ENCODE results near the gene FAM131A. TPM values are rescaled to one million over a fixed set of nuclear protein-coding genes. Genes with fewer than 3 reads are reported as not detected.

The FAM131A gene
- total RNA-seq, 4 donors from 2014 or later: 53.9 to 71.4 (median 65.3) TPM

DNA sequence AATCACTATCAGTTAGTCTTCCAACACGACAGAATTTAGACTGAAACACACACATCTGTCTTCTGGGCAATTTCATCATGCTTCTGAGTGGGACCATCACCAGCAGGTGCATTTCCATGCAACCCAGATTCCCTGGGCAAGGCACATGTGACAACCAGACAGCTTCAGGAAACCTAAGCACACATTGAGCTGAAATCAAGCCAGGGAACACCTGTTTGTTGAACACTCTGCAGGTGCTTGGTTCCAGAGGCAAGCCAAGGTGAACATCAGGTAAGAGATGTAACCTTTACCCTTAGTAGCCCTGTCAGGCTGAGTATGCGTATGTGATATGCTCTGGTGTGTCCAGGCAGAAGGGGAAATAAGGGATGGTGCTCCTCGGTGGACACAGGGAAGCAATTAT lies 41.6 kb upstream of the FAM131A start:
- H3K4me3 ChIP-seq: no peak overlapping the region
- no peak for TF ChIP-seq POLR2A (IDR thresholded peaks at IDR 0.05)
- no peak for TF ChIP-seq EP300 (IDR thresholded peaks at IDR 0.05)
- no peak for TF ChIP-seq CTCF (IDR thresholded peaks at IDR 0.05)
- TF ChIP-seq POLR2AphosphoS5 (IDR thresholded peaks at IDR 0.05): no peak
- H3K27me3 ChIP-seq: peaks cover 21% of the 10 kb centered on the region
- H3K9me3 ChIP-seq: no peaks in the 10 kb centered on the region
- peaks cover 0 to 7% of the 10 kb centered on the region in 2 donors for H3K36me3 ChIP-seq
- peaks cover 0 to 19% (median 10%) of the 10 kb centered on the region in 3 donors for H3K4me1 ChIP-seq
- H3K27ac ChIP-seq: no peak overlapping the region
- ATAC-seq: no peak
- 55 to 60% methylated on average over 2 to 3 of the region's 3 CpGs for WGBS, 2 donors (ENCODE audit: low coverage in 1 of 2)

DNA sequence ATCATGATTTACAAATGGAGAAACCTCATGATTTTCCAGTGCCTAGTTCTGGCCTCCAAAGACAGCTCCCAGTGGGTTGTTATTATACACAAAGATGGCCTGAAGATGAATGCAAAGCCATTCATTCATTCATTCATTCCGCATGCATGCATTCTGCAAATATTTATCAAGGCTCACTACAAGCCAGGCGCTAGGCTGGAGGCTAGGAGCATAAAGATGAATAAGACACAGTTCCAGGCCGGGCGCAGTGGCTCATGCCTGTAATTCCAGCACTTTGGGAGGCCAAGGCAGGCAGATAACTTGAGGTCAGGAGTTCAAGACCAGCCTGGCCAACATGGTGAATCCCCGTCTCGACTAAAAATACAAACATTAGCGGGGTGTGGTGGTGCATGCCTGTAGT lies 40.8 kb upstream of the FAM131A start:
- TF ChIP-seq POLR2A (IDR thresholded peaks at IDR 0.05): no peak
- no peak for TF ChIP-seq CTCF (IDR thresholded peaks at IDR 0.05)
- no peak for TF ChIP-seq POLR2AphosphoS5 (IDR thresholded peaks at IDR 0.05)
- TF ChIP-seq EP300 (IDR thresholded peaks at IDR 0.05): no peak
- Histone ChIP-seq H3K27me3 (peaks cover 12% of the 10 kb centered on the region), H3K4me1 (peaks cover 0 to 27% (median 12%) of the 10 kb centered on the region in 3 donors), H3K36me3 (peaks cover 0 to 16% of the 10 kb centered on the region in 2 donors), H3K27ac (no peak overlapping the region), H3K4me3 (no peak overlapping the region), H3K9me3 (no peaks in the 10 kb centered on the region)
- ATAC-seq: no peak
- WGBS, 2 donors (ENCODE audit: low coverage in 1 of 2): 60 to 82% methylated on average over 1 to 6 of the region's 7 CpGs

DNA sequence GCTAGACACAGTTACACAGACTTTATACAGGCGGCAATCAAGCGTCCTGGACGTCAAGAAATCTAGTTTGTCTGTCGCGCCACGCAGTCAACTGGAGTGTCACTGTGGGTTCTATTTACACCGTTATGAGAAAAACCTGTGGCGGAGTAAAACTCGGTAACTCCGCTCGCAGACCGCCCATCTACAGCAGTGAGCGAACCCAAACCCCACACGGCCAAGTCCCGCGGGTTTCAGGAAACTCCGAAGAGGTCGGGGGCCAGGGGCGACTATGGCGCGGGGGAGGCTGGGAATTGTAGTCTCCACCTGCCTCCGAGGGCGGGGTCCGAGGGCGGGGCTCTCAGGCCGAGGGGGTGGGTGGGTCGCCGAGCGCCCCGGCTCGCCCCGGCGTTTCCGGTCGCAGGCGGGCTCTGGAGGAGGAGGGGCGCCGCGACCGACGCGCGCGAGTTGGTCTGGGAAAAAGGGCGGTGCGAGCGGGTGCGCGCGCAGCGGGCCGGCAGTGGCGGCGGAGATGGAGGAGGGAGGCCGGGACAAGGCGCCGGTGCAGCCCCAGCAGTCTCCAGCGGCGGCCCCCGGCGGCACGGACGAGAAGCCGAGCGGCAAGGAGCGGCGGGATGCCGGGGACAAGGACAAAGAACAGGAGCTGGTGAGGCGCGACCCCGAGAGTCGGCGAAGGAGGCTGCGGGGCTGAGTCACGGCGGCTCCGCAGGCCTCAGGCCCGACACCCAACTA lies 38.5 kb upstream of the FAM131A start, which contains the start of gene PSMD2:
Gene PSMD2 (plus strand): TSS at position 483 of the 729 bp plus-strand sequence. CDS start 26 bp downstream, at position 509.
- no peaks in the 10 kb centered on the region for H3K9me3 ChIP-seq
- H3K27me3 ChIP-seq: no peaks in the 10 kb centered on the region
- peak; percentile 99 for ATAC-seq
- WGBS, 2 donors (ENCODE audit: low coverage in 1 of 2): 0% methylated on average over 3 of the region's 78 CpGs; no CpG with 5 or more reads in 1 of the 2 donors
- H3K4me3 ChIP-seq: peak within 1 kb of the TSS; percentile 68 to 69
- peaks cover 0 to 39% of the 10 kb centered on the region in 2 donors for H3K36me3 ChIP-seq
- peaks cover 0 to 34% (median 12%) of the 10 kb centered on the region in 3 donors for H3K4me1 ChIP-seq
- TF ChIP-seq POLR2A (IDR thresholded peaks at IDR 0.05): peak; percentile 72 to 80
- peak; percentile 75 for TF ChIP-seq POLR2AphosphoS5 (IDR thresholded peaks at IDR 0.05)
- TF ChIP-seq EP300 (IDR thresholded peaks at IDR 0.05): no peak
- peak in 2 of 4 experiments; percentile 13 to 34 for TF ChIP-seq CTCF (IDR thresholded peaks at IDR 0.05)
- H3K27ac ChIP-seq: peak within 1 kb of the TSS; percentile 48 to 90 (median 84)

DNA sequence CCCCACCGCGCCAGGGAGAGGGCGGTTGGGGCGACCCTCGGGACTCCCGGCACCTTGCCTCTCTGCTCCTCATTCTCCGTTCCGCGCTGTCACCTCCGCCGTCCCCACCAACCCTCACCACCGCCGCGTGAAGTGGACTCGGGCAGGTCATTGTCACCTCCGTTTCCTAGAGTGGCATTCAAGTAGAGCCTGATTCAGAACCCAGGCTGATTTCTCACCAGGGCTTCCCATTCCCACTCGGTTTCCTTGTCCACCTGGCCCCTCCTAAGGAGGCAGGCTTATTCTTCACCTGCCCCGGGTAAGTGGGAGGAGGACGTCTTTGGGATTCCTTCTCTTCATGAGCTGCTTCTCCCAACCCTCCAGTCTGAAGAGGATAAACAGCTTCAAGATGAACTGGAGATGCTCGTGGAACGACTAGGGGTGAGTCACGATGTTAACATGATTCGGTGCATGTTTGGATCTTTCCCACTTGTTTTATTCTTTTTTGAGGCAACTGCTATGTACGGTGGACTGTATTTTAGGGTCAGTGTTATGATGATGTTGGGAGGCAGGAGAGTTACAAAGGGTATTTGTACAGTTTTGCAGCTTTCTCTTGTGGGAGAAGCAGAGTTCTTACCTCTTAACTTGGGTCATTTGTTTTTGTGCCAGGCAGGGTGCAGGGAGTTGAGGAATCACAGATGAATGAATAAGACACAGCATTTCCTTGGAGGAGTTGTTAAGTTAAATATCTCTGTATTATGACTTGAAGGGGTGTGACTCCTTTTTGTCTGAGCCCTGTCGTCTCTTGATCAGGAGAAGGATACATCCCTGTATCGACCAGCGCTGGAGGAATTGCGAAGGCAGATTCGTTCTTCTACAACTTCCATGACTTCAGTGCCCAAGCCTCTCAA lies 37.7 kb upstream of the FAM131A start:
- no peaks in the 10 kb centered on the region for H3K27me3 ChIP-seq
- H3K9me3 ChIP-seq: no peaks in the 10 kb centered on the region
- TF ChIP-seq POLR2A (IDR thresholded peaks at IDR 0.05): no peak
- no peak for TF ChIP-seq EP300 (IDR thresholded peaks at IDR 0.05)
- TF ChIP-seq POLR2AphosphoS5 (IDR thresholded peaks at IDR 0.05): no peak
- TF ChIP-seq CTCF (IDR thresholded peaks at IDR 0.05): no peak
- H3K4me3 ChIP-seq: peak overlapping the region; percentile 68 to 69
- peak overlapping the region; percentile 15 to 90 (median 84) for H3K27ac ChIP-seq
- H3K36me3 ChIP-seq: peaks cover 0 to 47% of the 10 kb centered on the region in 2 donors
- no peak for ATAC-seq
- H3K4me1 ChIP-seq: peaks cover 0 to 34% (median 12%) of the 10 kb centered on the region in 3 donors
- 35 to 60% methylated on average over 5 to 11 of the region's 29 CpGs for WGBS, 2 donors (ENCODE audit: low coverage in 1 of 2)
